Measurements from ENCODE around the gene PLCH2.

- no peak for TF ChIP-seq CTCF (IDR thresholded peaks at IDR 0.05; ENCODE audit: insufficient read depth, low read length, poor library complexity, severe bottlenecking)
- TF ChIP-seq EZH2phosphoT487 (conservative IDR thresholded peaks at IDR 0.05; ENCODE audit: low read length): no peak
Measured at GRCh38 chr1:2431103-2431502, 45.0 kb upstream of the PLCH2 start.
